Activated naive CD8-positive, alpha-beta T cell treated with anti-CD3 and anti-CD28 coated beads for 36 hours (primary cell): ENCODE measurements around the gene KCTD15. TPM values are rescaled to one million over a fixed set of nuclear protein-coding genes. Genes with fewer than 3 reads are reported as not detected.

Experiments used
- DNase-seq: peaks from one replicate; pipeline ENCODE4 v3.0.0; 2021
- H3K27ac Mint-ChIP-seq: one replicate; pipeline ENCODE4 v1.8.0; 2022; ENCODE audit warnings: mild to moderate bottlenecking, moderate library complexity, mixed read lengths
- H3K27me3 Mint-ChIP-seq: one replicate; pipeline ENCODE4 v1.8.0; 2022; ENCODE audit warnings: mild to moderate bottlenecking, mixed read lengths
- H3K36me3 Mint-ChIP-seq: one replicate; pipeline ENCODE4 v1.8.0; 2021; ENCODE audit warnings: mild to moderate bottlenecking, mixed read lengths
- H3K4me1 Mint-ChIP-seq: one replicate; pipeline ENCODE4 v1.8.0; 2021; ENCODE audit warnings: mixed read lengths
- H3K4me3 Mint-ChIP-seq: one replicate; pipeline ENCODE4 v1.8.0; 2022; ENCODE audit warnings: mild to moderate bottlenecking, moderate library complexity, mixed read lengths
- H3K9me3 Mint-ChIP-seq: one replicate; pipeline ENCODE4 v1.8.0; 2022; ENCODE audit warnings: mixed read lengths
- total RNA-seq, 2 experiments: library from RNA; stranded (reverse); gene quantifications; one replicate each; pipeline ENCODE4 v1.2.3, GENCODE V29; 2021

Gene KCTD15
- total RNA-seq, 2 experiments from 2014 or later: 7.5 to 9.9 TPM

- H3K27me3 Mint-ChIP-seq: peaks cover 4% of the 10 kb centered on the region
- H3K36me3 Mint-ChIP-seq: no peaks in the 10 kb centered on the region
- H3K9me3 Mint-ChIP-seq: no peaks in the 10 kb centered on the region
- no peak overlapping the region for H3K4me3 Mint-ChIP-seq
- H3K27ac Mint-ChIP-seq: no peak overlapping the region
- DNase-seq: no peak
- no peaks in the 10 kb centered on the region for H3K4me1 Mint-ChIP-seq
Observed at GRCh38 chr19:33763633-33764371, 32.9 kb upstream of the KCTD15 start.

- H3K27me3 Mint-ChIP-seq: peaks cover 19% of the 10 kb centered on the region
- no peaks in the 10 kb centered on the region for H3K9me3 Mint-ChIP-seq
- no peaks in the 10 kb centered on the region for H3K36me3 Mint-ChIP-seq
- H3K4me1 Mint-ChIP-seq: no peaks in the 10 kb centered on the region
- H3K27ac Mint-ChIP-seq: no peak overlapping the region
- no peak for DNase-seq
- H3K4me3 Mint-ChIP-seq: no peak overlapping the region
Observed at GRCh38 chr19:33766623-33767022, 30.0 kb upstream of the KCTD15 start.

DNA sequence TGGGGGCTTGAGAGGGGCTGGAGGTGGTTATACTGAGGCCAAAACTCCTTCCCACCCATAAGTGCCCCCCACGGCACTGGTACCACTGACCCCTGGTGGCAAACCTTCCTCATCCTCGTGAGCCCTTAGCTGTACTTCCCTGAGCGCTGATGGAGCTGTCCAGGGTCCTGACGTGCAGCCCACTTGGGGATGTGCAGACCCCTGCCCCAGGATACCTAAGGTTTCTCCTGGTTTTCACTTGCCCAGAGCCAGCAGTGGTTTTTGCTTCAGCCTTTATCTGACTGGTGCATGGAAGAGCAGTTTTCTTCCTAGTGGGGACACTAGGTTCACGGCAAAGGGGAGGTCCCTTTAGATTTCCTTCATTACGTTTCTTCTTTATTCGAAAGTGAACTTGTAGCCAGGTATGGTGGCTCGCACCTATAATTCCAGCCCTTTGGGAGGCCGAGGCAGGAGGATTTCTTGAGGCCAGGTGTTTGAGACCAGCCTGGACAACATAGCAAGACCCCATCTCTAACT, 28.7 kb upstream of the KCTD15 start:
- Mint-ChIP-seq H3K27me3 (peaks cover 19% of the 10 kb centered on the region), H3K36me3 (no peaks in the 10 kb centered on the region), H3K27ac (no peak overlapping the region), H3K9me3 (no peaks in the 10 kb centered on the region), H3K4me3 (no peak overlapping the region), H3K4me1 (no peaks in the 10 kb centered on the region)
- DNase-seq: no peak

DNA sequence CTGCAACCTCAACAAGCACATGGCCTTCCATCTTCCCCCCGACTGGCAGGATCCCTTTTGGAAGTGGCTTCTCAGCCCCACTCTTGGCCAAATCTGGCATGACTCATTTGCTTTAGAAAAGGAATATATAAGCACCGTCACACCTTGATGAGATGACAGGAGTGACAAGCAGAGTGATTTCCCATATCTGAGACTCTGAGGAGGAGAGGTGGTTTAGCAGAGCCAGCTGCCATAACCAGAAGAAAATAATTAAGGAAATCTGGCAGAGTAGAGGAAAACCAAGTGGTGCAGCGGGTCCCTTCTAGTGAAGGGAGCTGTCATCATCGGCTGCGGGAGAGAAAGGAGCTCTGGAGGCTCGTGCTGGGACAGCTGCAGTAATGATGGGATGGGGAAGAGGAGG, 27.5 kb upstream of the KCTD15 start:
- DNase-seq: no peak
- no peaks in the 10 kb centered on the region for H3K4me1 Mint-ChIP-seq

DNA sequence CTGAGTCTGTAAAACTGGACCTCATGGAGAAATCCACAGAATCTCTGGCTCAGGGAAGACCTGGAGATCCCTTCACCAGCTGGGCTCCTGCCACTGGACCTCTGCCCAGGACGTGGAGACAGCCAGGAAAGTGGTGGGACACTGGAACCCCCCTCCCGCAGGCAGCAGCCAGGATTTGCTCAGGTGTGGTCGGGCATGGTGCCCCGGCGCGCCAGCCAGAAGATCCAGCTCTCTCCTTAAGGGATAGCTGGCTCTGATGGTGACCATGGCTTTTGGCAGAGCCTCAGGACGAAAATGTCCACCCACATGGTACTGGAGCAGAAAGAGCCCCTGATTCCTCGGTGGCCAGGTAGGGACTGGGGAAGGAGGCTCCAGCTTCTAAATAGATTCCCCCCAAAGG, 26.6 kb upstream of the KCTD15 start:
- Mint-ChIP-seq H3K36me3 (no peaks in the 10 kb centered on the region), H3K27ac (no peak overlapping the region), H3K4me1 (no peaks in the 10 kb centered on the region), H3K9me3 (no peaks in the 10 kb centered on the region), H3K4me3 (no peak overlapping the region), H3K27me3 (peaks cover 23% of the 10 kb centered on the region)
- no peak for DNase-seq

More for the DNA sequence above, 27.5 kb upstream of the KCTD15 start:
- no peaks in the 10 kb centered on the region for H3K9me3 Mint-ChIP-seq
- no peak overlapping the region for H3K27ac Mint-ChIP-seq
- peaks cover 23% of the 10 kb centered on the region for H3K27me3 Mint-ChIP-seq
- no peaks in the 10 kb centered on the region for H3K36me3 Mint-ChIP-seq
- no peak overlapping the region for H3K4me3 Mint-ChIP-seq

DNA sequence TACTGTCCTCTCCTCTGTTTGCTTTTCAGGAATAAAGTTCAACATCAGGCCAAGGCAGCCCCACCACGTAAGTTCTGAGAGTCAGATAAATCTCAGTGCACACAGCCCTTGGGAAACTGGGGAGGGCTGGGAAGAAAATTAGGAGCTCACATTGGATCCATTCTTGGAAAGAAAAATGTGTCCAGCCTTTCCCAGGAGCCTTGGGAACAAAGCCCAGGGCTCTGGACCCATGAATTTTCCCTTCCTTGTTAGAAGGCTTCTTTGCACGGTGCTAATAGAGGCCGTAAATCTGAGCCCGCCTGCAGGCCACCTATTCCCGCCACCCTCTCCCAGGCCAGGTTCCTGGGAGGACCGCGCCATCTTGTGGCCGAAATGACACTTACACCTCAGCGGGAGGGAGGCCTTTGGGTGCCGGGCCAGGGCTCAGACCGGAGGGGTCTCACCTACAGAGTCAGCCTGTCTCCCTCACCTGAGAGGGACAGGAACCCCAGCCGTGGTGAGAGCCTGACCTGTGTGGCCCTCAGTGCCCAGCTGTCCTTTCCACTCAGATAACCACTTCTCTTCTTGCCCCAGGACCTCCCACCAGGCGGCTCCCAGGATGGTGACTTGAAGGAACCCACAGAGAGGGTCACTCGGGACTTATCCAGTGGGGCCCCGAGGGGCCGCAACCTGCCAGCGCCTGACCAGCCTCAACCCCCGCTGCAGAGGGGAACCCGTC, 25.1 kb upstream of the KCTD15 start:
- Mint-ChIP-seq H3K4me1 (no peaks in the 10 kb centered on the region), H3K4me3 (no peak overlapping the region), H3K36me3 (no peaks in the 10 kb centered on the region), H3K27ac (no peak overlapping the region), H3K9me3 (no peaks in the 10 kb centered on the region), H3K27me3 (peaks cover 23% of the 10 kb centered on the region)
- peak; percentile 70 for DNase-seq

DNA sequence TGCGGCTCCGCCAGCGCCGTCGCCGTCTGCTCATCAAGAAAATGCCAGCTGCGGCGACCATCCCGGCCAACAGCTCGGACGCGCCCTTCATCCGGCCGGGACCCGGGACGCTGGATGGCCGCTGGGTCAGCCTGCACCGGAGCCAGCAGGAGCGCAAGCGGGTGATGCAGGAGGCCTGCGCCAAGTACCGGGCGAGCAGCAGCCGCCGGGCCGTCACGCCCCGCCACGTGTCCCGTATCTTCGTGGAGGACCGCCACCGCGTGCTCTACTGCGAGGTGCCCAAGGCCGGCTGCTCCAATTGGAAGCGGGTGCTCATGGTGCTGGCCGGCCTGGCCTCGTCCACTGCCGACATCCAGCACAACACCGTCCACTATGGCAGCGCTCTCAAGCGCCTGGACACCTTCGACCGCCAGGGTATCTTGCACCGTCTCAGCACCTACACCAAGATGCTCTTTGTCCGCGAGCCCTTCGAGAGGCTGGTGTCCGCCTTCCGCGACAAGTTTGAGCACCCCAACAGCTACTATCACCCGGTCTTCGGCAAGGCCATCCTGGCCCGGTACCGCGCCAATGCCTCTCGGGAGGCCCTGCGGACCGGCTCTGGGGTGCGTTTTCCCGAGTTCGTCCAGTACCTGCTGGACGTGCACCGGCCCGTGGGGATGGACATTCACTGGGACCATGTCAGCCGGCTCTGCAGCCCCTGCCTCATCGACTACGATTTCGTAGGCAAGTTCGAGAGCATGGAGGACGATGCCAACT, 24.4 kb upstream of the KCTD15 start:
- H3K27ac Mint-ChIP-seq: no peak overlapping the region
- H3K9me3 Mint-ChIP-seq: no peaks in the 10 kb centered on the region
- no peak overlapping the region for H3K4me3 Mint-ChIP-seq
- no peaks in the 10 kb centered on the region for H3K36me3 Mint-ChIP-seq
- DNase-seq: no peak
- H3K27me3 Mint-ChIP-seq: peaks cover 23% of the 10 kb centered on the region
- H3K4me1 Mint-ChIP-seq: no peaks in the 10 kb centered on the region

- DNase-seq: no peak
- Mint-ChIP-seq H3K4me3 (no peak overlapping the region), H3K9me3 (no peaks in the 10 kb centered on the region), H3K27me3 (peaks cover 22% of the 10 kb centered on the region), H3K36me3 (no peaks in the 10 kb centered on the region), H3K27ac (no peak overlapping the region), H3K4me1 (no peaks in the 10 kb centered on the region)
Observed at GRCh38 chr19:33772858-33773180, 23.9 kb upstream of the KCTD15 start.

DNA sequence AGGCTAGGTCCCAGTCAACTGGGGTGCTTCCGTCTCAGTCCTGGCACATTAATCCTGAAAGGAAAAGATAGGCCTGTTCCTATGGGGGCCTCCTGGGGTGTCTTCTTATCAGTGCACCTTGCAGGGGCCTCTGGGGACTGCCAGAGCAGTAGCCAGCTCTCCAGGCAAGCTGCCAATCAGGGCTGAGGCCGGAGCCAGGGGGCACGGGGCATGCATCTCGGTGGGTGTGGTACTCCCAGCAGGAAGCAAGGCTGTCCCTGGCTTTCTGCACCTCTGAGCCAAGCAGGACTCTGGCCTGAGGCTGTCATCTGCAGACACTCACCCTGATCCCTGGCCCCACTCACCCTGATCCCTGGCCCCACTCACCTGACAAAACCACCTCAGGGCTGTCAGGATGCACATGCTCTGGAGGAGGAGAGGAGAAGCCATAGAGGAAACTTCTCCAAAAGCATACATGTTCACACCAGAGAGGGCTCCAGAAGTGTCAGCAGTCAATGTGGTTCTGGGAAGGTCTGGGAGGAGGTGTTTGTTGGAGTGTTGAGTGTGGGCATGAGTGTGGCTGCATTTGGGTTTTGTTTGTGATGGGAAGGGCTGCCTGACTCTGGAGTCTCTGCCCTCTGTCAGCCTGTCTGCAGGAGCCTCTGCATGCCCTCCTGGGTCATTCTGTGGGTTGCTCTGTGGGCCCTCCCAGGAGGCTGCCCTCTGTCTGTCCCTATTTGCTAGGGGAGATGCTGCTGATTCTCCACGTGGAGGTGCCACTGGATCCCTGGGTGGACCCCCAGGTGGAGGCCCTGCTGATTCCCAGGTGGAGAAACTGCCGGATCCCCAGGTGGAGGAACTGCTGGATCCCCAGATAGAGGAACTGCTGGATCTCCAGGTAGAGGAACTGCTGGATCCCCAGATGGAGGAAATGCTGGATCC, 22.7 kb upstream of the KCTD15 start:
- Mint-ChIP-seq H3K4me3 (no peak overlapping the region), H3K27me3 (peaks cover 27% of the 10 kb centered on the region), H3K27ac (no peak overlapping the region), H3K9me3 (no peaks in the 10 kb centered on the region), H3K4me1 (no peaks in the 10 kb centered on the region), H3K36me3 (no peaks in the 10 kb centered on the region)
- no peak for DNase-seq

- Mint-ChIP-seq H3K4me1 (no peaks in the 10 kb centered on the region), H3K27ac (no peak overlapping the region), H3K9me3 (no peaks in the 10 kb centered on the region), H3K4me3 (no peak overlapping the region), H3K27me3 (peaks cover 27% of the 10 kb centered on the region), H3K36me3 (no peaks in the 10 kb centered on the region)
- no peak for DNase-seq
Observed at GRCh38 chr19:33774751-33775150, 21.9 kb upstream of the KCTD15 start.

- Mint-ChIP-seq H3K27me3 (peaks cover 33% of the 10 kb centered on the region), H3K27ac (no peak overlapping the region), H3K4me1 (no peaks in the 10 kb centered on the region), H3K9me3 (no peaks in the 10 kb centered on the region), H3K4me3 (no peak overlapping the region), H3K36me3 (no peaks in the 10 kb centered on the region)
- DNase-seq: no peak
Observed at GRCh38 chr19:33775731-33776487, 20.8 kb upstream of the KCTD15 start.

- Mint-ChIP-seq H3K27me3 (peaks cover 33% of the 10 kb centered on the region), H3K4me1 (no peaks in the 10 kb centered on the region), H3K4me3 (no peak overlapping the region), H3K36me3 (no peaks in the 10 kb centered on the region), H3K9me3 (no peaks in the 10 kb centered on the region), H3K27ac (no peak overlapping the region)
- no peak for DNase-seq
Observed at GRCh38 chr19:33777351-33777750, 19.3 kb upstream of the KCTD15 start.

GRCh38 chr19:33777753-33778088, 18.9 kb upstream of the KCTD15 start:
- H3K27ac Mint-ChIP-seq: no peak overlapping the region
- no peak for DNase-seq

More at GRCh38 chr19:33777753-33778088, 18.9 kb upstream of the KCTD15 start:
- H3K36me3 Mint-ChIP-seq: no peaks in the 10 kb centered on the region
- H3K9me3 Mint-ChIP-seq: no peaks in the 10 kb centered on the region
- H3K4me3 Mint-ChIP-seq: no peak overlapping the region
- H3K4me1 Mint-ChIP-seq: no peaks in the 10 kb centered on the region
- peaks cover 33% of the 10 kb centered on the region for H3K27me3 Mint-ChIP-seq
